H1 (cell line): ENCODE results near the gene VAX1. TPM values are rescaled to one million over a fixed set of nuclear protein-coding genes. Genes with fewer than 3 reads are reported as not detected.

Source experiments
- CTCF ChIA-PET: fragments of 300-600 bp; sonication (Branson Sonifier 250); formaldehyde crosslinking; loops from one replicate; lab custom pipeline; 2021; ENCODE audit not compliant: partially characterized antibody; lab: Charles Lee
- POLR2A ChIA-PET: fragments of 300-600 bp; sonication (Branson Sonifier 250); formaldehyde crosslinking; loops from one replicate; lab custom pipeline; 2021; ENCODE audit warnings: inconsistent platforms; ENCODE audit not compliant: partially characterized antibody; lab: Charles Lee
- DNase-seq, 2 experiments: peaks; one replicate each; pipeline versions ENCODE4 v3.0.0 to v3.0.0-alpha.2; 2010 to 2022; ENCODE audit warnings: low spot score in 2 of 2, low read depth in 1 of 2, mixed read lengths in 1 of 2
- FAIRE-seq: peaks from 2 replicates; lab custom pipeline; 2011; peaks lifted over from hg19 to GRCh38; lab: Jason Lieb, UNC
- H2AFZ ChIP-seq: 2 replicates; pipeline ENCODE4 v1.8.1; 2012; ENCODE audit warnings: low read length, inconsistent platforms
- H2AK5ac ChIP-seq: 2 replicates; pipeline ENCODE4 v1.6.1; 2013; ENCODE audit warnings: low read depth, low read length
- H2BK120ac ChIP-seq: replicated peaks from 2 replicates; pipeline ENCODE3; 2013; ENCODE audit warnings: low read depth, low read length, inconsistent platforms
- H2BK12ac ChIP-seq: 2 replicates; pipeline ENCODE4 v1.6.1; 2013; ENCODE audit warnings: low read depth, low read length
- H2BK15ac ChIP-seq: 2 replicates; pipeline ENCODE4 v1.6.1; 2013; ENCODE audit warnings: low read length
- H2BK20ac ChIP-seq: 2 replicates; pipeline ENCODE4 v1.6.1; 2013; ENCODE audit warnings: low read length
- H2BK5ac ChIP-seq: 2 replicates; pipeline ENCODE4 v1.6.1; 2013; ENCODE audit warnings: low read depth, low read length
- H3K14ac ChIP-seq: 2 replicates; pipeline ENCODE4 v1.6.1; 2013; ENCODE audit warnings: inconsistent platforms; ENCODE audit not compliant: insufficient read length
- H3K18ac ChIP-seq: 2 replicates; pipeline ENCODE4 v1.6.1; 2013; ENCODE audit warnings: low read length; ENCODE audit errors: extremely low read depth
- H3K23ac ChIP-seq: 2 replicates; pipeline ENCODE4 v1.6.1; 2013; ENCODE audit warnings: inconsistent platforms; ENCODE audit not compliant: insufficient read length
- H3K23me2 ChIP-seq: 2 replicates; pipeline ENCODE4 v1.6.1; 2013; ENCODE audit warnings: low read depth, low read length
- H3K27ac ChIP-seq: 2 replicates; pipeline ENCODE4 v1.6.1; 2011; ENCODE audit warnings: low read depth, low read length, inconsistent platforms
- H3K27me3 ChIP-seq, 4 experiments: replicated peaks in 1 of 4; 1 replicate in 1 of 4; 2 replicates in 3 of 4; pipeline versions ENCODE4 v1.6.1 to v1.8.1; 2011 to 2013; ENCODE audit warnings: low read length in 3 of 4, mild to moderate bottlenecking in 3 of 4, inconsistent platforms in 2 of 4, mixed read lengths in 2 of 4, moderate library complexity in 1 of 4; ENCODE audit not compliant: control insufficient read depth in 3 of 4, insufficient read depth in 3 of 4; ENCODE audit errors: extremely low read depth in 1 of 4
- H3K36me3 ChIP-seq, 4 experiments: 2 replicates each; pipeline versions ENCODE4 v1.6.1 to v1.8.1; 2011 to 2013; ENCODE audit warnings: mild to moderate bottlenecking in 4 of 4, low read length in 3 of 4, moderate library complexity in 2 of 4, control low read depth in 1 of 4, inconsistent platforms in 1 of 4; ENCODE audit not compliant: insufficient read depth in 4 of 4, control insufficient read depth in 2 of 4
- H3K4ac ChIP-seq: replicated peaks from 2 replicates; pipeline ENCODE3; 2013; ENCODE audit warnings: low read length, low read depth, mixed read lengths, inconsistent platforms; ENCODE audit not compliant: insufficient read length
- H3K4me1 ChIP-seq, 4 experiments: replicated peaks in 1 of 4; 1 replicate in 1 of 4; 2 replicates in 3 of 4; pipeline versions ENCODE4 v1.6.1 to v1.8.1; 2011 to 2013; ENCODE audit warnings: low read length in 3 of 4, inconsistent platforms in 2 of 4, mixed read lengths in 1 of 4; ENCODE audit not compliant: insufficient read depth in 4 of 4, control insufficient read depth in 3 of 4
- H3K4me2 ChIP-seq, 2 experiments: 2 replicates each; pipeline versions ENCODE4 v1.6.1 to v1.8.1; 2011 to 2013; ENCODE audit warnings: low read depth in 2 of 2, low read length in 2 of 2, control low read depth in 1 of 2, inconsistent platforms in 1 of 2, mild to moderate bottlenecking in 1 of 2; ENCODE audit not compliant: insufficient read depth in 1 of 2
- H3K4me3 ChIP-seq, 4 experiments: fragments of 200-600, 300-600 bp in 1 of 4; sonication (generic), shearing (Covaris generic), sonication (Bioruptor Twin) in 1 of 4; 2 replicates each; pipeline versions ENCODE4 v1.5.1 to v1.8.1; 2011 to 2016; ENCODE audit warnings: low read length in 4 of 4, low read depth in 3 of 4, control low read depth in 2 of 4, inconsistent platforms in 2 of 4, mild to moderate bottlenecking in 2 of 4, mixed read lengths in 1 of 4, moderate library complexity in 1 of 4; ENCODE audit not compliant: insufficient read depth in 2 of 4; ENCODE audit errors: extremely low read depth in 1 of 4
- H3K56ac ChIP-seq: replicated peaks from 2 replicates; pipeline ENCODE3; 2013; ENCODE audit warnings: low read depth, mild to moderate bottlenecking, mixed read lengths, low read length, inconsistent platforms; ENCODE audit not compliant: insufficient read length
- H3K79me1 ChIP-seq: 2 replicates; pipeline ENCODE4 v1.6.1; 2013; ENCODE audit warnings: low read depth, low read length, control low read depth
- H3K79me2 ChIP-seq, 2 experiments: 2 replicates each; pipeline versions ENCODE4 v1.6.1 to v1.8.1; 2012 to 2013; ENCODE audit warnings: low read length in 2 of 2, mild to moderate bottlenecking in 2 of 2, inconsistent platforms in 1 of 2; ENCODE audit not compliant: insufficient read depth in 2 of 2, control insufficient read depth in 1 of 2
- H3K9ac ChIP-seq, 4 experiments: replicated peaks in 1 of 4; 1 replicate in 1 of 4; 2 replicates in 3 of 4; pipeline versions ENCODE4 v1.6.1 to v1.8.1; 2011 to 2013; ENCODE audit warnings: low read depth in 3 of 4, low read length in 3 of 4, control low read depth in 2 of 4, mild to moderate bottlenecking in 2 of 4, moderate library complexity in 2 of 4, inconsistent platforms in 1 of 4; ENCODE audit errors: extremely low read depth in 1 of 4
- H3K9me3 ChIP-seq, 2 experiments: 2 replicates each; pipeline versions ENCODE4 v1.6.1 to v1.8.1; 2012 to 2013; ENCODE audit warnings: mild to moderate bottlenecking in 2 of 2, moderate library complexity in 2 of 2, control low read depth in 1 of 2, inconsistent platforms in 1 of 2, low read depth in 1 of 2, low read length in 1 of 2, mixed read lengths in 1 of 2; ENCODE audit not compliant: insufficient read depth in 2 of 2
- H4K20me1 ChIP-seq, 2 experiments: replicated peaks in 1 of 2; 2 replicates each; pipeline versions ENCODE3 to v1.8.1; 2011 to 2013; ENCODE audit warnings: inconsistent platforms in 2 of 2, low read length in 2 of 2, mild to moderate bottlenecking in 1 of 2; ENCODE audit not compliant: insufficient read depth in 2 of 2, control insufficient read depth in 1 of 2
- H4K5ac ChIP-seq: 2 replicates; pipeline ENCODE4 v1.6.1; 2013; ENCODE audit warnings: low read length, low read depth, mixed read lengths, inconsistent platforms; ENCODE audit not compliant: insufficient read length
- H4K8ac ChIP-seq: 2 replicates; pipeline ENCODE4 v1.8.0; 2013; ENCODE audit warnings: mild to moderate bottlenecking, moderate library complexity, low read length, inconsistent platforms; ENCODE audit not compliant: insufficient read depth; ENCODE audit errors: extremely low read depth
- H4K91ac ChIP-seq: replicated peaks from 2 replicates; pipeline ENCODE3; 2013; ENCODE audit warnings: low read length, mixed read lengths, inconsistent platforms; ENCODE audit not compliant: insufficient read length
- ATF2 ChIP-seq: IDR thresholded peaks from 2 replicates; pipeline ENCODE4 v1.6.1; 2012; ENCODE audit warnings: low read length, inconsistent platforms
- EZH2 ChIP-seq: fragments of 200-600 bp; sonication (generic); IDR thresholded peaks from 2 replicates; pipeline ENCODE4 v1.7.1; 2012; ENCODE audit warnings: low read depth, mild to moderate bottlenecking, moderate library complexity, low read length, inconsistent platforms; ENCODE audit not compliant: severe bottlenecking
- FOSL1 ChIP-seq: IDR thresholded peaks from 2 replicates; pipeline ENCODE4 v1.6.1; 2011; ENCODE audit warnings: mild to moderate bottlenecking, low read depth, low read length, moderate library complexity; ENCODE audit not compliant: insufficient read depth
- JUND ChIP-seq: IDR thresholded peaks from 2 replicates; pipeline ENCODE4 v1.6.1; 2011; ENCODE audit warnings: mild to moderate bottlenecking, improper control_type of control experiment, low read length
- RNF2 ChIP-seq: fragments of 200-900, 300-1000 bp; sonication (generic); IDR thresholded peaks from 2 replicates; pipeline ENCODE4 v1.7.1; 2016; ENCODE audit warnings: borderline replicate concordance, low read depth, mild to moderate bottlenecking, antibody characterized with exemption, low read length; ENCODE audit not compliant: poor library complexity, severe bottlenecking; ENCODE audit errors: missing control alignments
- SUZ12 ChIP-seq: fragments of 200-600 bp; sonication (generic); IDR thresholded peaks from 2 replicates; pipeline ENCODE4 v1.6.1; 2012; ENCODE audit warnings: mild to moderate bottlenecking, inconsistent platforms, low read length, moderate library complexity, mixed read lengths
- WGBS, 2 experiments: shearing (Covaris generic) in 1 of 2; methylation state at CpG; one replicate each; pipeline versions ENCODE4 v1.1.6 to v1.1.7; 2013 to 2015; ENCODE audit warnings: low lambda C conversion rate in 2 of 2, mixed read lengths in 2 of 2, inconsistent platforms in 1 of 2, low coverage in 1 of 2, missing lambda C conversion rate in 1 of 2; ENCODE audit not compliant: insufficient replicate concordance in 2 of 2, insufficient coverage in 1 of 2, insufficient read length in 1 of 2; ENCODE audit errors: extremely low coverage in 1 of 2, missing lambda C conversion rate in 1 of 2; 5-methylcytosine and 5-hydroxymethylcytosine counted together
- polyA plus RNA-seq, 7 experiments: library from polyadenylated mRNA; depleted of rRNA in 3 of 7; stranded (reverse) in 5 of 7; unstranded in 2 of 7; fragments of >200 nt in 5 of 7; fragments of 200-250 nt in 2 of 7; gene quantifications; 1 replicate in 5 of 7; 2 replicates in 1 of 7; 4 replicates in 1 of 7; pipeline versions ENCODE4 v1.2.1 to v1.2.3, GENCODE V29; 2011 to 2013; ENCODE audit warnings: missing spikeins in 2 of 7, mixed read lengths in 2 of 7
- total RNA-seq: library from RNA; stranded (reverse); fragmentation: NEBNext Ultra II Directional; extraction: Animal tissue kit (Norgen Biotek cat#: 25700); gene quantifications from 2 replicates; pipeline ENCODE4 v1.2.1, GENCODE V29; 2021

Gene VAX1
- total and polyA plus RNA-seq, 2 of the 8 experiments (the other 6 are each of a cell fraction or from before 2014, with no cell fraction given) = not detected

- WGBS, 2 experiments = 7% methylated on average over 6 of the region's 6 CpGs; no CpG with 5 or more reads in 1 of the 2 experiments
- H3K27ac ChIP-seq = no peak overlapping the region
- no peak overlapping the region for H4K8ac ChIP-seq
- peaks cover 7% of the 10 kb centered on the region; the same call in 1 of the 2 replicates for H3K23me2 ChIP-seq
- H2AFZ ChIP-seq = no peak overlapping the region
- H2BK5ac ChIP-seq = no peak overlapping the region
- no peak for FAIRE-seq
- H3K4ac ChIP-seq = no peak overlapping the region
- no peaks in the 10 kb centered on the region for H3K79me2 ChIP-seq
- H2BK12ac ChIP-seq = no peak overlapping the region
- no peak overlapping the region for H2BK120ac ChIP-seq
- no peak overlapping the region for H4K91ac ChIP-seq
- H4K5ac ChIP-seq = no peak overlapping the region
- peaks cover 6 to 38% (median 17%) of the 10 kb centered on the region in 4 experiments for H3K4me1 ChIP-seq
- POLR2A ChIA-PET = interaction anchor here (1.1 to 4.5 kb wide), 4 partner anchors 25 to 398 kb away, joined by 3 to 24 read pairs (median 8); no protein-coding TSS in a partner anchor
- DNase-seq = no peak
- TF ChIP-seq JUND = no peak
- no peak for TF ChIP-seq ATF2
- TF ChIP-seq SUZ12 = peak; percentile 96
- peak; percentile 60 for TF ChIP-seq RNF2
- TF ChIP-seq FOSL1 = no peak
- TF ChIP-seq EZH2 = peak; percentile 94
- peaks cover 97 to 99% (median 98%) of the 10 kb centered on the region in 4 experiments for H3K27me3 ChIP-seq
- no peak overlapping the region for H3K23ac ChIP-seq
- no peak overlapping the region for H2BK20ac ChIP-seq
- H3K4me3 ChIP-seq = peak overlapping the region; percentile 11 to 55 (median 26); a peak in 5 of 8 replicates
- H3K18ac ChIP-seq = no peak overlapping the region
- H2AK5ac ChIP-seq = no peak overlapping the region; the same call in 1 of the 2 replicates
- no peak overlapping the region for H3K56ac ChIP-seq
- CTCF ChIA-PET = interaction anchor here (0.7 to 13.8 kb wide), 15 partner anchors 8 to 413 kb away, joined by 3 to 212 read pairs (median 5); no protein-coding TSS in a partner anchor
- no peaks in the 10 kb centered on the region for H3K9me3 ChIP-seq
- H3K9ac ChIP-seq = no peak overlapping the region
- H3K14ac ChIP-seq = no peak overlapping the region
- H3K79me1 ChIP-seq = no peaks in the 10 kb centered on the region
- H3K4me2 ChIP-seq = peak overlapping the region; percentile 63 to 78
- H3K36me3 ChIP-seq = peaks cover 0 to 7% (median 0%) of the 10 kb centered on the region in 4 experiments; a peak in 1 of 8 replicates
- H2BK15ac ChIP-seq = no peak overlapping the region
- H4K20me1 ChIP-seq = peaks cover 10 to 12% of the 10 kb centered on the region in 2 experiments
Measured at GRCh38 chr10:117135026-117135372, 3.1 kb downstream of the VAX1 start.
